MM.1S (cell line): Measurements from ENCODE around the gene EBI3.

Experiments used
- EZH2 ChIP-seq: fragments of 300-600 bp; sonication (generic); optimal IDR thresholded peaks from 2 replicates; pipeline ENCODE3; 2017; ENCODE audit warnings: low read depth, mild to moderate bottlenecking, antibody characterized with exemption, low read length, mixed read lengths
- TF ChIP-seq, protein P1 (sequence below): fragments of 300-600 bp; sonication (generic); IDR thresholded peaks from 2 replicates; pipeline ENCODE4 v1.5.1; 2016; ENCODE audit warnings: antibody characterized with exemption, low read length, mixed read lengths

- TF ChIP-seq, protein P1, sequence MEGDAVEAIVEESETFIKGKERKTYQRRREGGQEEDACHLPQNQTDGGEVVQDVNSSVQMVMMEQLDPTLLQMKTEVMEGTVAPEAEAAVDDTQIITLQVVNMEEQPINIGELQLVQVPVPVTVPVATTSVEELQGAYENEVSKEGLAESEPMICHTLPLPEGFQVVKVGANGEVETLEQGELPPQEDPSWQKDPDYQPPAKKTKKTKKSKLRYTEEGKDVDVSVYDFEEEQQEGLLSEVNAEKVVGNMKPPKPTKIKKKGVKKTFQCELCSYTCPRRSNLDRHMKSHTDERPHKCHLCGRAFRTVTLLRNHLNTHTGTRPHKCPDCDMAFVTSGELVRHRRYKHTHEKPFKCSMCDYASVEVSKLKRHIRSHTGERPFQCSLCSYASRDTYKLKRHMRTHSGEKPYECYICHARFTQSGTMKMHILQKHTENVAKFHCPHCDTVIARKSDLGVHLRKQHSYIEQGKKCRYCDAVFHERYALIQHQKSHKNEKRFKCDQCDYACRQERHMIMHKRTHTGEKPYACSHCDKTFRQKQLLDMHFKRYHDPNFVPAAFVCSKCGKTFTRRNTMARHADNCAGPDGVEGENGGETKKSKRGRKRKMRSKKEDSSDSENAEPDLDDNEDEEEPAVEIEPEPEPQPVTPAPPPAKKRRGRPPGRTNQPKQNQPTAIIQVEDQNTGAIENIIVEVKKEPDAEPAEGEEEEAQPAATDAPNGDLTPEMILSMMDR: no peak
- TF ChIP-seq EZH2: no peak
Observed at GRCh38 chr19:4181053-4181508, 48.2 kb upstream of the EBI3 start.
